Measurements from ENCODE around the gene GRK5. TPM values are rescaled to one million over a fixed set of nuclear protein-coding genes. Genes with fewer than 3 reads are reported as not detected.

Gene GRK5
- total RNA-seq, 1 experiment from 2014 or later: 4.8 TPM

DNA sequence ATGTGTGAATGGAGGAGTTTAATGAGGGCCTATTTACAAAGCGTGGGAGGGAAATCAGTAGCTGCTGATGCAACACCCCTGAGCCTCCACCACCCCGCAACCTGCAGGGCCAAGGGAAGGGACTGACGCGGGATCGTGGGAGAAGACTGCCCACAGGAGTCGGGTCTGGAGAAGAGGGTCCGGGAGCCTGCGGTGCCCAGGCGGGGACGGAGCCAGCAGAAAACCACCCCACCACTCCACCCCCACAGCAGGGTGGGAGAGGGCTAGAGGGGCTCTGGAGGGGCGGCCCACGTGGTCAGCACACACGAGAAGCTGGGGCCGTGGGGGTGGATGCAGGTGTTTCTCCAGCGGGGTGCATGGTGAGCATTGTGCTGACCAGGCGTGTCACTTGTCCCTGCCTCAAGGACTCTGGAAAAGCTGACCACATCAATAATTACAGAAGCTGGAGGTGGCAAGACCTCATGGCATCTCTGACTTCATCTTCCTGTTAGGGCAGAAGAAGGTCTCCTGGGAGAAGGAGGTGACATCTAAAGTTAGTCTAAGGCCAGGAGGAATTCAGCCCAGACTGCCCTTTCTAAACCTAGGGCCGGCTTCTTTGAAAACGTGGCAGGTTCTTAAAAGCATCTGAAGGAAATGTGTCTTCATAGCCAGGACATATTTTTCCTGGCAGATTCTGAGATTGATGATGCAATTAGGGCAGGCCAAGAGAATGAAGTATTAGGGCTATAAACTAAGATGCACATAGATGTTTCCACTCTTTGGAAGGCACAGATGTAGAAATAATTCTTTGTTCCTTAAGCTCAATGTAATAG is 184.3 kb downstream of the GRK5 start:
- intact Hi-C loops (cut with micrococcal nuclease; ENCODE audit: unreplicated experiment): no loop called here
- no TSS peak for BruUV-seq (replicated peaks)

DNA sequence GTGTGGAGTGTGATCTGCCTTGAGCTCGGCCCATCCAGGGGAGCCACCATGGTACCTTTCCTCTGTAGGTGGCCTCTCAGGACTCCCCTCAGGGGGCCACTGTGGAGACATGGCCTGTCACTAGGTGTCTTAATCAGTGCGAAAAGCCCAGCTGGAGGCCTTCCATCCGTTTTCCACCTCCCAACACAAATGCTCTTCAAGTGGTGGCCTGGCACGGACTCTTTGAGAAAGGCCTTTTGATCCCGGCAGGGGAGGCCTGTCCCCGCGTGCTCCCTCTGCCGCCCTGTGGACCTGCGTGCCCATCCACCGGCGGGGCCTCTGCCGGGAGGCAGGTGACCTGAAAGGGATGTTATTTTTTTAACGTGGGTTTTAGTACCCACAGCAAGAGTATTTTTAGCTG is 185.6 kb downstream of the GRK5 start:
- no peaks in the 10 kb centered on the region for H3K9me3 ChIP-seq (ENCODE audit: insufficient read depth, low read depth)
- BruUV-seq (replicated peaks): no TSS peak
- DNase-seq: no peak
- H3K27me3 ChIP-seq (ENCODE audit: insufficient read depth, low read depth): no peaks in the 10 kb centered on the region
- TF ChIP-seq, protein P1, sequence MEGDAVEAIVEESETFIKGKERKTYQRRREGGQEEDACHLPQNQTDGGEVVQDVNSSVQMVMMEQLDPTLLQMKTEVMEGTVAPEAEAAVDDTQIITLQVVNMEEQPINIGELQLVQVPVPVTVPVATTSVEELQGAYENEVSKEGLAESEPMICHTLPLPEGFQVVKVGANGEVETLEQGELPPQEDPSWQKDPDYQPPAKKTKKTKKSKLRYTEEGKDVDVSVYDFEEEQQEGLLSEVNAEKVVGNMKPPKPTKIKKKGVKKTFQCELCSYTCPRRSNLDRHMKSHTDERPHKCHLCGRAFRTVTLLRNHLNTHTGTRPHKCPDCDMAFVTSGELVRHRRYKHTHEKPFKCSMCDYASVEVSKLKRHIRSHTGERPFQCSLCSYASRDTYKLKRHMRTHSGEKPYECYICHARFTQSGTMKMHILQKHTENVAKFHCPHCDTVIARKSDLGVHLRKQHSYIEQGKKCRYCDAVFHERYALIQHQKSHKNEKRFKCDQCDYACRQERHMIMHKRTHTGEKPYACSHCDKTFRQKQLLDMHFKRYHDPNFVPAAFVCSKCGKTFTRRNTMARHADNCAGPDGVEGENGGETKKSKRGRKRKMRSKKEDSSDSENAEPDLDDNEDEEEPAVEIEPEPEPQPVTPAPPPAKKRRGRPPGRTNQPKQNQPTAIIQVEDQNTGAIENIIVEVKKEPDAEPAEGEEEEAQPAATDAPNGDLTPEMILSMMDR (conservative IDR thresholded peaks at IDR 0.05): no peak
- TF ChIP-seq EZH2 (IDR thresholded peaks at IDR 0.05; ENCODE audit: low read depth): no peak
- no peak overlapping the region for H3K27ac ChIP-seq
- H3F3A ChIP-seq (ENCODE audit: insufficient read depth, low read depth): peaks cover 4% of the 10 kb centered on the region; the same call in 1 of the 2 replicates
- no peaks in the 10 kb centered on the region for H3K79me2 ChIP-seq (ENCODE audit: low read depth)
- H3K4me2 ChIP-seq: no peak overlapping the region
- no peak overlapping the region for H2AFZ ChIP-seq
- no peaks in the 10 kb centered on the region for H3K36me3 ChIP-seq (ENCODE audit: low read depth)
- H3K9me2 ChIP-seq (ENCODE audit: insufficient read depth): no peaks in the 10 kb centered on the region
- H3K4me1 ChIP-seq (replicated peaks; ENCODE audit: insufficient read depth): 0 out of 2 replicates have a peak, but pooled peaks cover 5% of the 10 kb centered on the region
- ChIA-PET CTCF (no interaction called here), POLR2A (ENCODE audit: unreplicated experiment) (no interaction called here)
- H3K4me3 ChIP-seq: no peak overlapping the region
- H4K20me1 ChIP-seq (ENCODE audit: insufficient read depth): no peaks in the 10 kb centered on the region
- intact Hi-C loops (cut with micrococcal nuclease; ENCODE audit: unreplicated experiment): no loop called here

More for the DNA sequence above, 184.3 kb downstream of the GRK5 start:
- H3K9me2 ChIP-seq (ENCODE audit: insufficient read depth): no peaks in the 10 kb centered on the region
- H3F3A ChIP-seq (ENCODE audit: insufficient read depth, low read depth): peaks cover 4% of the 10 kb centered on the region; the same call in 1 of the 2 replicates
- 0 out of 2 replicates have a peak, but pooled peaks cover 5% of the 10 kb centered on the region for H3K4me1 ChIP-seq (replicated peaks; ENCODE audit: insufficient read depth)
- no peak overlapping the region for H3K4me3 ChIP-seq
- ChIA-PET CTCF (no interaction called here), POLR2A (ENCODE audit: unreplicated experiment) (no interaction called here)
- H3K27me3 ChIP-seq (ENCODE audit: insufficient read depth, low read depth): no peaks in the 10 kb centered on the region
- H3K79me2 ChIP-seq (ENCODE audit: low read depth): no peaks in the 10 kb centered on the region
- H4K20me1 ChIP-seq (ENCODE audit: insufficient read depth): no peaks in the 10 kb centered on the region
- no peak for DNase-seq
- no peaks in the 10 kb centered on the region for H3K36me3 ChIP-seq (ENCODE audit: low read depth)
- TF ChIP-seq, protein P1 (conservative IDR thresholded peaks at IDR 0.05): no peak
- TF ChIP-seq EZH2 (IDR thresholded peaks at IDR 0.05; ENCODE audit: low read depth): no peak
- no peaks in the 10 kb centered on the region for H3K9me3 ChIP-seq (ENCODE audit: insufficient read depth, low read depth)
- no peak overlapping the region for H2AFZ ChIP-seq
- no peak overlapping the region for H3K27ac ChIP-seq
- H3K4me2 ChIP-seq: no peak overlapping the region

DNA sequence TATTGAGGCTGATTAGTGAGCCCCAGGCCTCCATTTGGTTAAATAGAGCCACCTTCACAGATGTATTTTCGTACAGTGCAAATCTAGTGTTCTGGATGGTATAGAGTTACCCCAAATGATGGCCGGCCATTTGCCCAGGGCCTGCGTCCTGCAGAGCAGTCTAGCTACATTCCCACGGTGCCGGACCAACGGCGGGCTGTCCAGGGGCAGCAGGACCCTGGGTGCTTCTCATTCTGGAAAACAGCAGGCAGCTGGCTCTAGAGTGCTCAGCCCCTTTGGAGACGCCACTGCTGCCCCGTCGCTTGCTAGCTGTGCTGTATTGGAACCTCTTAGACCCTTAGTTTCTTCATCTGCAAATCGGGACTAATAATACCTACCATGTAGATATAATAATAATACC is 186.1 kb downstream of the GRK5 start:
- Histone ChIP-seq H3K9me3 (ENCODE audit: insufficient read depth, low read depth) (no peaks in the 10 kb centered on the region), H3K27me3 (ENCODE audit: insufficient read depth, low read depth) (no peaks in the 10 kb centered on the region), H3K4me3 (no peak overlapping the region), H3K4me2 (no peak overlapping the region), H2AFZ (no peak overlapping the region), H3K36me3 (ENCODE audit: low read depth) (no peaks in the 10 kb centered on the region), H3F3A (ENCODE audit: insufficient read depth, low read depth) (peaks cover 4% of the 10 kb centered on the region; the same call in 1 of the 2 replicates), H3K27ac (no peak overlapping the region), H3K9me2 (ENCODE audit: insufficient read depth) (no peaks in the 10 kb centered on the region), H4K20me1 (ENCODE audit: insufficient read depth) (no peaks in the 10 kb centered on the region), H3K4me1 (replicated peaks; ENCODE audit: insufficient read depth) (0 out of 2 replicates have a peak, but pooled peaks cover 5% of the 10 kb centered on the region), H3K79me2 (ENCODE audit: low read depth) (no peaks in the 10 kb centered on the region)
- ChIA-PET POLR2A (ENCODE audit: unreplicated experiment) (no interaction called here), CTCF (no interaction called here)
- DNase-seq: no peak
- TF ChIP-seq, protein P1 (conservative IDR thresholded peaks at IDR 0.05): no peak
- no peak for TF ChIP-seq EZH2 (IDR thresholded peaks at IDR 0.05; ENCODE audit: low read depth)
- intact Hi-C loops (cut with micrococcal nuclease; ENCODE audit: unreplicated experiment): no loop called here
- no TSS peak for BruUV-seq (replicated peaks)

All from PC-9 (cell line).